ENCODE results near the gene RAD51B. TPM values are rescaled to one million over a fixed set of nuclear protein-coding genes. Genes with fewer than 3 reads are reported as not detected.

RAD51B gene
- total RNA-seq, 6 experiments from 2014 or later = 2.7 to 5.8 (median 4.3) TPM

DNA sequence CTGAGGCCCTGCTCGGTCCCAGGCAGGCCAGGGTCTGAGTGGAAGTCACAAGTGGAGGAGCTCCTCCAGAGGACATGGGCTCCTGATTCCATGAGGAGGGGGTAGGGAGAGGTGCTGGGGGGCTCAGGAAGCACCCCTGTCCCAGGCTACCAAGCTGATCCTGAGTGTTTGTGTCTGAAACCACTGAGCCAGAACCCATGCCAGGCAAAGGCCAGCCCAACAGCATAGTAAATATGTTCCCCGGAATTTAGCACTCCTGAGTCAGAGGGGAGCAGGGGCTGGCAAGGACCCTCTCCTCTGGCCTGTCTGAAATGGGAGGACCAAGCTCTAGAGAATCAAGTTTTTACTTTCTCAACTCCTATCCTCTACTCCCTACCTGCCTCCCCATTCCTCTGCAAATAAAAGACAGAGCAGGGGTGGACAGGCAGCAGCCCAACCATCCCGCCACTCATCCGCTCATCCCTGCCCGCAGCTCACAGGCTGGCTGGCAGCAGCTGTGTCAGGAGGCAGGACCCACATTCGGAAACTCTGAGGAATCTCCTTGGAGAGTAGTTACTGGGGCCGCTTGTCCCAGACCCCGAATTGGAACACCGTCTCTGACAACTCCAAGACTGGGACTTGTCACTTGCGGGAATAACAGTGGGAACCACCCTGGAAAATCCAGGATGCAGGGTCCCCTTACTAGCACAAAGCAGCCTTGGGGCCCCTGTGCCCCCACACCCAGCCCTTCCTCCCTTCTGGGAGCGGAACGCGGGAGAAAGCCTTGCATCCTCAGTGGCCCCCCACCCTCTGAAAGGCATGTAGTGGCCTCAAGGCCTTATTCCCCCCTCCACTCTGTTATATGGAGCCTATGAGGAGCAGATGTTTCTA is 870.7 kb downstream of the RAD51B start:
- Histone ChIP-seq H3K27ac (no peak overlapping the region), H3K9me3 (no peaks in the 10 kb centered on the region), H3K4me1 (no peaks in the 10 kb centered on the region), H3K36me3 (no peaks in the 10 kb centered on the region), H3K4me3 (no peak overlapping the region), H3K27me3 (no peaks in the 10 kb centered on the region)
- DNase-seq (peak in 1 of 3 donors; percentile 24), ATAC-seq (no peak)
- intact Hi-C loops (cut with DNase I) = no loop called here
- TF ChIP-seq, protein P1, sequence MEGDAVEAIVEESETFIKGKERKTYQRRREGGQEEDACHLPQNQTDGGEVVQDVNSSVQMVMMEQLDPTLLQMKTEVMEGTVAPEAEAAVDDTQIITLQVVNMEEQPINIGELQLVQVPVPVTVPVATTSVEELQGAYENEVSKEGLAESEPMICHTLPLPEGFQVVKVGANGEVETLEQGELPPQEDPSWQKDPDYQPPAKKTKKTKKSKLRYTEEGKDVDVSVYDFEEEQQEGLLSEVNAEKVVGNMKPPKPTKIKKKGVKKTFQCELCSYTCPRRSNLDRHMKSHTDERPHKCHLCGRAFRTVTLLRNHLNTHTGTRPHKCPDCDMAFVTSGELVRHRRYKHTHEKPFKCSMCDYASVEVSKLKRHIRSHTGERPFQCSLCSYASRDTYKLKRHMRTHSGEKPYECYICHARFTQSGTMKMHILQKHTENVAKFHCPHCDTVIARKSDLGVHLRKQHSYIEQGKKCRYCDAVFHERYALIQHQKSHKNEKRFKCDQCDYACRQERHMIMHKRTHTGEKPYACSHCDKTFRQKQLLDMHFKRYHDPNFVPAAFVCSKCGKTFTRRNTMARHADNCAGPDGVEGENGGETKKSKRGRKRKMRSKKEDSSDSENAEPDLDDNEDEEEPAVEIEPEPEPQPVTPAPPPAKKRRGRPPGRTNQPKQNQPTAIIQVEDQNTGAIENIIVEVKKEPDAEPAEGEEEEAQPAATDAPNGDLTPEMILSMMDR (IDR thresholded peaks at IDR 0.05) = no peak
- TF ChIP-seq POLR2A (IDR thresholded peaks at IDR 0.05) = no peak
- WGBS (ENCODE audit: insufficient coverage, low coverage, low lambda C conversion rate, missing lambda C conversion rate) = 92% methylated on average over 7 of the region's 13 CpGs

DNA sequence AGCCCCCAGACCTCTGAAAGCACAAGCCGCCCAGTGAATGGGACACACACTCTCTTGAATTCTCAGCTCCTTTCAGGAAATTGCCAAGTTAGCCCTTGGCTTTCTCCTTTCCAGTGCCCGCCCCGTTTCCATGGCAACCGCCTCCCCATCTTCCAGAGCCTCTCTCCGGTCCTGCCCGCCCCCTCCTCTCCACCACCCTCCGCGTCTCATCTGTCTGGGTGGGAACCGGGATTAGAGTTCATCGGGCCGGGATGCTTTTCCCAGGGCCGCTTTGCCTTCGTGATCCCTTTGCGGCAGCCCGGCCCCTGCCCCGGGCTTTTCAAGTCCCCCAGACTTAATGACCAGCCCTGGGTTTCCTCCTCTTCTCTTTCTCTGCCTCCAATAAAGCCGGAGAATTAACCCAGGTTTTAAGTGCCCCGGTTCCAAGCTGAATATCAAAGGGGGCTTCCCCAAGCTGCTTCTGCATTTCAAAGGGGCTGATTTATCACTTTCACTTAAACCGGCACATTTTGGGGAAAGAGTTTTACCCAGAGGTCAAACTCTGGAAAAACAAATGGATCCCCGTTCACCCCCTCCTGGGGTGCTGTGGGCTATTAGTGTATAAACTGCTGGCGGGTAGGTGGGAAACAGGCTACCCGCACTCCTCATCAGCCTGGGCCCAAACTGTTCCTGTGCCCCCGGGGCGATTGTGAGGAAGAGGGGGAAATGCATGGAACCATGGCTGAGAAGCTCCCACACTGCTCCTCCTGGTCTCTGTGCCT is 871.6 kb downstream of the RAD51B start:
- Histone ChIP-seq H3K9me3 (no peaks in the 10 kb centered on the region), H3K36me3 (no peaks in the 10 kb centered on the region), H3K4me1 (no peaks in the 10 kb centered on the region), H3K27me3 (no peaks in the 10 kb centered on the region), H3K27ac (no peak overlapping the region), H3K4me3 (no peak overlapping the region)
- ATAC-seq = no peak
- intact Hi-C loops (cut with DNase I) = no loop called here
- WGBS (ENCODE audit: insufficient coverage, low coverage, low lambda C conversion rate, missing lambda C conversion rate) = 86% methylated on average over 15 of the region's 24 CpGs
- DNase-seq = peak in 1 of 3 donors; percentile 49
- TF ChIP-seq, protein P1 (IDR thresholded peaks at IDR 0.05) = no peak
- TF ChIP-seq POLR2A (IDR thresholded peaks at IDR 0.05) = no peak

DNA sequence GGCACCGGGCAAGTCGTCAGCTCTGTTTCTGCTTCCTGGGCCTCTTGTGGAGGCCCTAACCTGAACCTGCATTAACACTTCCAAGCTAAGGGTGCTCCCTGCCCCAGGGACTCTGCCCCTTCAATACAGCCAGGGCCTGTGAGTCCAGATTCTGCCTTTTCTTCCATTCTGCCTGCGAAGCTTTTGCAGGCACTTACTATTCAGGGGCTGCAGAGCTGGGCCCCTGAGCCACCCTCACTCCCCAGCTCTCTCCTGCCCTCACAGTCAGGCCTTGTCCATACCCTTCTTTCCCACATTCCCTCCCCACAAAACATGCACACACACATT is 872.2 kb downstream of the RAD51B start:
- intact Hi-C loops (cut with DNase I) = no loop called here
- no peaks in the 10 kb centered on the region for H3K27me3 ChIP-seq
- H3K4me3 ChIP-seq = no peak overlapping the region
- H3K27ac ChIP-seq = no peak overlapping the region
- no peaks in the 10 kb centered on the region for H3K9me3 ChIP-seq
- no peaks in the 10 kb centered on the region for H3K4me1 ChIP-seq
- ATAC-seq = no peak
- TF ChIP-seq, protein P1 (IDR thresholded peaks at IDR 0.05) = no peak
- TF ChIP-seq POLR2A (IDR thresholded peaks at IDR 0.05) = no peak
- no peaks in the 10 kb centered on the region for H3K36me3 ChIP-seq
- WGBS (ENCODE audit: insufficient coverage, low coverage, low lambda C conversion rate, missing lambda C conversion rate) = 100% methylated on average over 1 of the region's 3 CpGs
- DNase-seq = no peak

DNA sequence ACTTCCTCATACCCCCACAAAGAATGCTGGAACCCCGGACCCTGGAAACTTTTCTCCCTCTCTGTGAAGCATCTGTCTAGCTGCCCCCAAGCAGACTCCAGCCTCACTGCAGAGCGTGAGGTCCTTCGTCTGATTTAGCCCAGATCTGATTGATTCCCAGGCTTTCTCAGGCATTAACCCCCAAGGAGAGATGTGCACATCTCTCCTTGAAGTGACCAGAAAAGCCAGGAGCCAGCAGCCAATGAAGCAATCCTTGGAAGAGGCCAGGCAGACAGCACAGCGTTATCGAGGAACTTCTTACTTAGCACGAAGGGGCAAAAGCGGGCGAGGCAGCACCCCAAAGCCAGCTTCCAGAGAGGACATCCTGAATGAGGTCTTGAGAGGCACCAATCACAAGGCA is 872.6 kb downstream of the RAD51B start:
- ATAC-seq (no peak), DNase-seq (peak in 1 of 3 donors; percentile 32)
- H3K9me3 ChIP-seq = no peaks in the 10 kb centered on the region
- H3K27me3 ChIP-seq = no peaks in the 10 kb centered on the region
- TF ChIP-seq, protein P1 (IDR thresholded peaks at IDR 0.05) = no peak
- no peak for TF ChIP-seq POLR2A (IDR thresholded peaks at IDR 0.05)
- H3K36me3 ChIP-seq = no peaks in the 10 kb centered on the region
- H3K4me3 ChIP-seq = no peak overlapping the region
- H3K27ac ChIP-seq = no peak overlapping the region
- intact Hi-C loops (cut with DNase I) = no loop called here
- no peaks in the 10 kb centered on the region for H3K4me1 ChIP-seq
- 72% methylated on average over 7 of the region's 8 CpGs for WGBS (ENCODE audit: insufficient coverage, low coverage, low lambda C conversion rate, missing lambda C conversion rate)
